PC-9 (cell line): ENCODE measurements around the gene WFIKKN1.
"Not testable (repeated sequence)": the region's sequence is repeated elsewhere in the genome, so short reads cannot be mapped to it uniquely, and the experiment has no call there.

Experiments used
- CTCF ChIP-seq: fragments of 200-600 bp; sonication (generic); conservative IDR thresholded peaks from 2 replicates; pipeline ENCODE4 v1.6.1; 2017; ENCODE audit warnings: mixed run types, antibody characterized with exemption, mild to moderate bottlenecking, moderate library complexity
- EZH2 ChIP-seq: fragments of 200-600 bp; sonication (generic); IDR thresholded peaks from 2 replicates; pipeline ENCODE4 v1.8.0; 2017; ENCODE audit warnings: antibody characterized with exemption, low read depth

GRCh38 chr16:597655-598054 is 33.1 kb upstream of the WFIKKN1 start:
- TF ChIP-seq CTCF, EZH2: not testable (repeated sequence)
